ENCODE measurements around the gene HOXA9. TPM values are rescaled to one million over a fixed set of nuclear protein-coding genes. Genes with fewer than 3 reads are reported as not detected.

Gene HOXA9
- polyA plus RNA-seq, 1 donor from 2014 or later = not detected

DNA sequence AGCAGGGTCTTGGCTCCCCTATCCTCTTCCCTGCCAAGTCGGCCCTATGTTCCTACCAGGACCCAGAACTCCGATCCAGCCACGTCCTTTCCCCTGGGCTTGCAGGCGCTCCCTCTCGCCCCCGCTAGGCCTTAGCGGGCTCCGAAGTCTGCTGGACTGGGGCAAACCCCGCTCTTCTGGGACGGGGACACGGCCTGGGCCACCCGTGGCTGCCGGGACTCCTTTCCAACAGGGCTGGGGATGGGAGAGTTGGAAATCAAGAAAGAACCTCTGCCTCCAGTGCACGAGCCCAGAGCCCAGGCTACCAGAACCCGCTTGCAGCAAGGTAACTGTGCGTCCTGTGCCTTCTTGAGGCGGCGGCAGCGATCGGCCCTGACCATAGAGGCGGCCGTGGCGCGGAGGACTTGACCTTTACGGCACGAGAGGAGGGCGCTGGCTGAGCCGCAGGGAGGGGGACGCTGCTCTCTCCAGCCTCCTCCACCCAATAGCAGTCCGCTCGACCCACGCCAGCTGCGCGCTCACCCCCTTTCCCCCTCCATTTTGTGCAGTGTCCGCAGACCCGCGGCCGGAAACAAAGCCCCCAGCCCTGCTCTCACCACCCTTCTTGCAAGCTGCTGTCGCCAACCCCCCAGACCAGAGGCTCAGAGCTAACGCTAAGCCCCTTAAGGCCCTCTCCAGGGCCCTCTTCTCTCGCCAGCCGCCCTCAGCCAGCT lies 26.7 kb upstream of the HOXA9 start:
- H3K27ac ChIP-seq (ENCODE audit: low read length) = no peak overlapping the region
- no peaks in the 10 kb centered on the region for H3K79me2 ChIP-seq (replicated peaks; ENCODE audit: insufficient read depth, low read length)
- H2AFZ ChIP-seq (ENCODE audit: low read depth, low read length) = no peak overlapping the region
- no peaks in the 10 kb centered on the region for H3K9me2 ChIP-seq (ENCODE audit: insufficient read depth, low read length)
- TF ChIP-seq SMC3 (conservative IDR thresholded peaks at IDR 0.05; ENCODE audit: poor library complexity) (no peak), TAF1 (IDR thresholded peaks at IDR 0.05; ENCODE audit: low read depth) (no peak), EZH2 (IDR thresholded peaks at IDR 0.05; ENCODE audit: borderline replicate concordance, insufficient read depth, low read length, poor library complexity, severe bottlenecking) (no peak)
- H3K4me2 ChIP-seq (ENCODE audit: low read length) = no peak overlapping the region
- no peaks in the 10 kb centered on the region for H3K9me3 ChIP-seq (ENCODE audit: low read length)
- no peak overlapping the region for H3K9ac ChIP-seq (ENCODE audit: low read length)
- H3F3A ChIP-seq (ENCODE audit: insufficient read depth, low read length, poor library complexity, severe bottlenecking) = no peaks in the 10 kb centered on the region
- no peaks in the 10 kb centered on the region for H4K20me1 ChIP-seq (ENCODE audit: insufficient read depth)
- H3K4me3 ChIP-seq (ENCODE audit: low read length) = no peak overlapping the region
- H3K27me3 ChIP-seq (ENCODE audit: insufficient read depth, low read depth, low read length) = peaks cover 100% of the 10 kb centered on the region
- no peaks in the 10 kb centered on the region for H3K36me3 ChIP-seq (ENCODE audit: insufficient read depth, low read length)

DNA sequence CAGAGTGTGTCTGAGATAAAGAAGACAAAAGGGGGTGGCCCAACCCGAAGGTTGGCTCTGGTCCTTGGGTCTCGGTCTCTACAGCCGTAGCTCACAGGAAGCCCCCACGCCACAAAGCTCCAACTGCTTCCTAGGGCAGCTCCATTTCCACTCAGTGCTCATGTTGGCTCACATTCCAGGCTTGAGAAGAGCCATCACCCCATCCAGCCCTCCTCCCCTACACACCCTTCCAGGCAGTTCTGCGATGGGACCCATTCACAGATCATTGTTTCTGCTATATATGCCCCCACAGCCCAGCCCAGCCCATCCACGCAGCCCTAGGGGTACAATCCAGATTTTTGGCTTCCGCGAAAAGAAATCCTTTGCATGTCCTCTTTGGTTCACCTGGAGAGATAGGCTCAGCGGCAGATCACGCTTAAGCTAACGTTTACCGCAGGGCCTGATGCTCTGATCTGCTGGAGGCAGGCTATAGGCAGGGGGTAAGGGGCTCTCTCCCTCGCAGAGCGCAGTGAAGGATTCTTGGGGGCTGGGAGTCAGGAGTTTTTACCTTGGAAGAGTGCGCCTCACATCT lies 25.9 kb upstream of the HOXA9 start:
- H3K4me3 ChIP-seq (ENCODE audit: low read length) = no peak overlapping the region
- H3K4me2 ChIP-seq (ENCODE audit: low read length) = no peak overlapping the region
- no peaks in the 10 kb centered on the region for H3K36me3 ChIP-seq (ENCODE audit: insufficient read depth, low read length)
- peaks cover 100% of the 10 kb centered on the region for H3K27me3 ChIP-seq (ENCODE audit: insufficient read depth, low read depth, low read length)
- H3K9me3 ChIP-seq (ENCODE audit: low read length) = no peaks in the 10 kb centered on the region
- no peaks in the 10 kb centered on the region for H4K20me1 ChIP-seq (ENCODE audit: insufficient read depth)
- no peak overlapping the region for H3K9ac ChIP-seq (ENCODE audit: low read length)
- H3K27ac ChIP-seq (ENCODE audit: low read length) = no peak overlapping the region
- no peaks in the 10 kb centered on the region for H3K79me2 ChIP-seq (replicated peaks; ENCODE audit: insufficient read depth, low read length)
- no peaks in the 10 kb centered on the region for H3F3A ChIP-seq (ENCODE audit: insufficient read depth, low read length, poor library complexity, severe bottlenecking)
- H2AFZ ChIP-seq (ENCODE audit: low read depth, low read length) = no peak overlapping the region
- no peaks in the 10 kb centered on the region for H3K9me2 ChIP-seq (ENCODE audit: insufficient read depth, low read length)
- TF ChIP-seq SMC3 (conservative IDR thresholded peaks at IDR 0.05; ENCODE audit: poor library complexity) (no peak), RAD21 (conservative IDR thresholded peaks at IDR 0.05) (no peak), EZH2 (IDR thresholded peaks at IDR 0.05; ENCODE audit: borderline replicate concordance, insufficient read depth, low read length, poor library complexity, severe bottlenecking) (no peak), MXI1 (conservative IDR thresholded peaks at IDR 0.05; ENCODE audit: poor library complexity, severe bottlenecking) (no peak), EP300 (conservative IDR thresholded peaks at IDR 0.05; ENCODE audit: poor library complexity, severe bottlenecking) (no peak), POLR2AphosphoS5 (IDR thresholded peaks at IDR 0.05) (no peak), TAF1 (IDR thresholded peaks at IDR 0.05; ENCODE audit: low read depth) (no peak)
- TF ChIP-seq, protein P1, sequence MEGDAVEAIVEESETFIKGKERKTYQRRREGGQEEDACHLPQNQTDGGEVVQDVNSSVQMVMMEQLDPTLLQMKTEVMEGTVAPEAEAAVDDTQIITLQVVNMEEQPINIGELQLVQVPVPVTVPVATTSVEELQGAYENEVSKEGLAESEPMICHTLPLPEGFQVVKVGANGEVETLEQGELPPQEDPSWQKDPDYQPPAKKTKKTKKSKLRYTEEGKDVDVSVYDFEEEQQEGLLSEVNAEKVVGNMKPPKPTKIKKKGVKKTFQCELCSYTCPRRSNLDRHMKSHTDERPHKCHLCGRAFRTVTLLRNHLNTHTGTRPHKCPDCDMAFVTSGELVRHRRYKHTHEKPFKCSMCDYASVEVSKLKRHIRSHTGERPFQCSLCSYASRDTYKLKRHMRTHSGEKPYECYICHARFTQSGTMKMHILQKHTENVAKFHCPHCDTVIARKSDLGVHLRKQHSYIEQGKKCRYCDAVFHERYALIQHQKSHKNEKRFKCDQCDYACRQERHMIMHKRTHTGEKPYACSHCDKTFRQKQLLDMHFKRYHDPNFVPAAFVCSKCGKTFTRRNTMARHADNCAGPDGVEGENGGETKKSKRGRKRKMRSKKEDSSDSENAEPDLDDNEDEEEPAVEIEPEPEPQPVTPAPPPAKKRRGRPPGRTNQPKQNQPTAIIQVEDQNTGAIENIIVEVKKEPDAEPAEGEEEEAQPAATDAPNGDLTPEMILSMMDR (IDR thresholded peaks at IDR 0.05; ENCODE audit: poor library complexity, severe bottlenecking) = no peak
- TF ChIP-seq, protein P2, sequence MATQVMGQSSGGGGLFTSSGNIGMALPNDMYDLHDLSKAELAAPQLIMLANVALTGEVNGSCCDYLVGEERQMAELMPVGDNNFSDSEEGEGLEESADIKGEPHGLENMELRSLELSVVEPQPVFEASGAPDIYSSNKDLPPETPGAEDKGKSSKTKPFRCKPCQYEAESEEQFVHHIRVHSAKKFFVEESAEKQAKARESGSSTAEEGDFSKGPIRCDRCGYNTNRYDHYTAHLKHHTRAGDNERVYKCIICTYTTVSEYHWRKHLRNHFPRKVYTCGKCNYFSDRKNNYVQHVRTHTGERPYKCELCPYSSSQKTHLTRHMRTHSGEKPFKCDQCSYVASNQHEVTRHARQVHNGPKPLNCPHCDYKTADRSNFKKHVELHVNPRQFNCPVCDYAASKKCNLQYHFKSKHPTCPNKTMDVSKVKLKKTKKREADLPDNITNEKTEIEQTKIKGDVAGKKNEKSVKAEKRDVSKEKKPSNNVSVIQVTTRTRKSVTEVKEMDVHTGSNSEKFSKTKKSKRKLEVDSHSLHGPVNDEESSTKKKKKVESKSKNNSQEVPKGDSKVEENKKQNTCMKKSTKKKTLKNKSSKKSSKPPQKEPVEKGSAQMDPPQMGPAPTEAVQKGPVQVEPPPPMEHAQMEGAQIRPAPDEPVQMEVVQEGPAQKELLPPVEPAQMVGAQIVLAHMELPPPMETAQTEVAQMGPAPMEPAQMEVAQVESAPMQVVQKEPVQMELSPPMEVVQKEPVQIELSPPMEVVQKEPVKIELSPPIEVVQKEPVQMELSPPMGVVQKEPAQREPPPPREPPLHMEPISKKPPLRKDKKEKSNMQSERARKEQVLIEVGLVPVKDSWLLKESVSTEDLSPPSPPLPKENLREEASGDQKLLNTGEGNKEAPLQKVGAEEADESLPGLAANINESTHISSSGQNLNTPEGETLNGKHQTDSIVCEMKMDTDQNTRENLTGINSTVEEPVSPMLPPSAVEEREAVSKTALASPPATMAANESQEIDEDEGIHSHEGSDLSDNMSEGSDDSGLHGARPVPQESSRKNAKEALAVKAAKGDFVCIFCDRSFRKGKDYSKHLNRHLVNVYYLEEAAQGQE (IDR thresholded peaks at IDR 0.05; ENCODE audit: borderline replicate concordance) = no peak

Measured in neural cell (in vitro differentiated cells).